ENCODE data around the gene GUCY2D.

DNA sequence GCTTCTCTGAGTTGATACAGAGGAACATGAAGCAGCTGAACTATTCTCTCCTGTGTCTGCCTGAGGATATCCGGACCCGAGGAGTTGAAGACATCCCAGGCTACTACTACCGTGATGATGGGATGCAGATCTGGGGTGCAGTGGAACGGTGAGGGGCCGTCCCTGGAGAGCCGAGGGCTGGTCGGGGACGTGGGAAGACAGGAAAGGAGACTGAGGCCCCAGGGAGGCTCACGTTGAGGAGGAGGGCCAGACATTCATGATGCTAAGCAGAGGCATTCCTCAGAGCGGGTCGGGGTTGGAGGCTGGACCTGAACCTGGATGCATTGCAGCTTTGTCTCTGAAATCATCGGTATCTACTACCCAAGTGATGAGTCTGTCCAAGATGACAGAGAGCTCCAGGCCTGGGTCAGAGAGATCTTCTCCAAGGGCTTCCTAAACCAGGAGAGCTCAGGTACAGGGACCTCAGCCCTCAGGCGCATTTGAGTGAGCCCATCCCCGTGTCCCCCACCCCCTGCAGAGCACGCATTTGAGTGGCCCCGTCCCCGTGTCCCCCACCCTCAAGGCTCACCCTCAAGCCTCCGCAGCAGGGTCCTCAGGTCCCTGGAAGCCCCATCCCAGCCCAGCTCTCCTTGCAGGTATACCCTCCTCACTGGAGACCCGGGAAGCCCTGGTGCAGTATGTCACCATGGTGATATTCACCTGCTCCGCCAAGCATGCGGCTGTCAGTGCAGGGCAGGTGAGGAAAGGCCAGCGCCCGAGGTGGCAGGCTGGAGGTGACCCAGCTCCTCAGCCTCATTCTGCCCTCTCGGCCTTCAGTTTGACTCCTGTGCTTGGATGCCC lies 44.7 kb downstream of the GUCY2D start:
- no peak for TF ChIP-seq POLR2AphosphoS5 (IDR thresholded peaks at IDR 0.05)
- TF ChIP-seq, protein P1, sequence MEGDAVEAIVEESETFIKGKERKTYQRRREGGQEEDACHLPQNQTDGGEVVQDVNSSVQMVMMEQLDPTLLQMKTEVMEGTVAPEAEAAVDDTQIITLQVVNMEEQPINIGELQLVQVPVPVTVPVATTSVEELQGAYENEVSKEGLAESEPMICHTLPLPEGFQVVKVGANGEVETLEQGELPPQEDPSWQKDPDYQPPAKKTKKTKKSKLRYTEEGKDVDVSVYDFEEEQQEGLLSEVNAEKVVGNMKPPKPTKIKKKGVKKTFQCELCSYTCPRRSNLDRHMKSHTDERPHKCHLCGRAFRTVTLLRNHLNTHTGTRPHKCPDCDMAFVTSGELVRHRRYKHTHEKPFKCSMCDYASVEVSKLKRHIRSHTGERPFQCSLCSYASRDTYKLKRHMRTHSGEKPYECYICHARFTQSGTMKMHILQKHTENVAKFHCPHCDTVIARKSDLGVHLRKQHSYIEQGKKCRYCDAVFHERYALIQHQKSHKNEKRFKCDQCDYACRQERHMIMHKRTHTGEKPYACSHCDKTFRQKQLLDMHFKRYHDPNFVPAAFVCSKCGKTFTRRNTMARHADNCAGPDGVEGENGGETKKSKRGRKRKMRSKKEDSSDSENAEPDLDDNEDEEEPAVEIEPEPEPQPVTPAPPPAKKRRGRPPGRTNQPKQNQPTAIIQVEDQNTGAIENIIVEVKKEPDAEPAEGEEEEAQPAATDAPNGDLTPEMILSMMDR (IDR thresholded peaks at IDR 0.05): no peak

Measured in upper lobe of left lung (tissue), 4 donors.